ENCODE results near the gene HNRNPDL.

The HNRNPDL gene

GRCh38 chr4:82432596-82432995 is 2.3 kb upstream of the HNRNPDL start:
- Histone ChIP-seq H3K27me3 (replicated peaks; ENCODE audit: control insufficient read depth, insufficient read depth, low read length) (no peaks in the 10 kb centered on the region), H3K4me1 (ENCODE audit: control insufficient read depth, insufficient read depth, low read length) (peaks cover 11% of the 10 kb centered on the region), H3K4me3 (ENCODE audit: low read length) (no peak overlapping the region), H3K9me3 (ENCODE audit: control insufficient read depth, low read length) (no peaks in the 10 kb centered on the region), H3K36me3 (ENCODE audit: control insufficient read depth, insufficient read depth, low read length, severe bottlenecking) (peaks cover 5% of the 10 kb centered on the region), H3K9ac (ENCODE audit: low read length) (no peak overlapping the region)
- no peak for DNase-seq (ENCODE audit: low read depth)

GRCh38 chr4:82431831-82432230 is 1.6 kb upstream of the HNRNPDL start:
- Histone ChIP-seq H3K4me1 (ENCODE audit: control insufficient read depth, insufficient read depth, low read length) (peaks cover 9% of the 10 kb centered on the region), H3K9ac (ENCODE audit: low read length) (peak overlapping the region; percentile 98), H3K27me3 (replicated peaks; ENCODE audit: control insufficient read depth, insufficient read depth, low read length) (no peaks in the 10 kb centered on the region), H3K4me3 (ENCODE audit: low read length) (peak overlapping the region; percentile 100), H3K36me3 (ENCODE audit: control insufficient read depth, insufficient read depth, low read length, severe bottlenecking) (peaks cover 10% of the 10 kb centered on the region), H3K9me3 (ENCODE audit: control insufficient read depth, low read length) (no peaks in the 10 kb centered on the region)
- peak; percentile 15 for DNase-seq (ENCODE audit: low read depth)

GRCh38 chr4:82430964-82431745 is 893 bp upstream of the HNRNPDL start:
- peak; percentile 59 for DNase-seq (ENCODE audit: low read depth)
- no peaks in the 10 kb centered on the region for H3K9me3 ChIP-seq (ENCODE audit: control insufficient read depth, low read length)
- H3K4me3 ChIP-seq (ENCODE audit: low read length), result peak overlapping the region; percentile 100
- peak overlapping the region; percentile 98 for H3K9ac ChIP-seq (ENCODE audit: low read length)
- H3K36me3 ChIP-seq (ENCODE audit: control insufficient read depth, insufficient read depth, low read length, severe bottlenecking), result peaks cover 17% of the 10 kb centered on the region
- H3K4me1 ChIP-seq (ENCODE audit: control insufficient read depth, insufficient read depth, low read length), result peaks cover 16% of the 10 kb centered on the region
- no peaks in the 10 kb centered on the region for H3K27me3 ChIP-seq (replicated peaks; ENCODE audit: control insufficient read depth, insufficient read depth, low read length)

- Histone ChIP-seq H3K9me3 (ENCODE audit: control insufficient read depth, low read length) (no peaks in the 10 kb centered on the region), H3K27me3 (replicated peaks; ENCODE audit: control insufficient read depth, insufficient read depth, low read length) (no peaks in the 10 kb centered on the region), H3K9ac (ENCODE audit: low read length) (peak overlapping the region; percentile 98), H3K36me3 (ENCODE audit: control insufficient read depth, insufficient read depth, low read length, severe bottlenecking) (peaks cover 31% of the 10 kb centered on the region), H3K4me3 (ENCODE audit: low read length) (peak overlapping the region; percentile 100), H3K4me1 (ENCODE audit: control insufficient read depth, insufficient read depth, low read length) (peaks cover 27% of the 10 kb centered on the region)
- DNase-seq (ENCODE audit: low read depth), result no peak
These were observed 502 bp downstream of the HNRNPDL start for GRCh38 chr4:82429728-82430192.

GRCh38 chr4:82428969-82429727 is 1.1 kb downstream of the HNRNPDL start:
- peak; percentile 96 for DNase-seq (ENCODE audit: low read depth)
- Histone ChIP-seq H3K9ac (ENCODE audit: low read length) (peak overlapping the region; percentile 98), H3K9me3 (ENCODE audit: control insufficient read depth, low read length) (no peaks in the 10 kb centered on the region), H3K4me3 (ENCODE audit: low read length) (peak overlapping the region; percentile 100), H3K27me3 (replicated peaks; ENCODE audit: control insufficient read depth, insufficient read depth, low read length) (no peaks in the 10 kb centered on the region), H3K36me3 (ENCODE audit: control insufficient read depth, insufficient read depth, low read length, severe bottlenecking) (peaks cover 37% of the 10 kb centered on the region), H3K4me1 (ENCODE audit: control insufficient read depth, insufficient read depth, low read length) (peaks cover 32% of the 10 kb centered on the region)

- Histone ChIP-seq H3K9ac (ENCODE audit: low read length) (peak overlapping the region; percentile 98), H3K9me3 (ENCODE audit: control insufficient read depth, low read length) (no peaks in the 10 kb centered on the region), H3K4me3 (ENCODE audit: low read length) (peak overlapping the region; percentile 100), H3K36me3 (ENCODE audit: control insufficient read depth, insufficient read depth, low read length, severe bottlenecking) (peaks cover 43% of the 10 kb centered on the region), H3K4me1 (ENCODE audit: control insufficient read depth, insufficient read depth, low read length) (peaks cover 38% of the 10 kb centered on the region), H3K27me3 (replicated peaks; ENCODE audit: control insufficient read depth, insufficient read depth, low read length) (no peaks in the 10 kb centered on the region)
- DNase-seq (ENCODE audit: low read depth), result no peak
These were observed 1.7 kb downstream of the HNRNPDL start for GRCh38 chr4:82428526-82428968.

GRCh38 chr4:82425478-82425877 is 4.8 kb downstream of the HNRNPDL start:
- Histone ChIP-seq H3K4me3 (ENCODE audit: low read length) (peak overlapping the region; percentile 100), H3K27me3 (replicated peaks; ENCODE audit: control insufficient read depth, insufficient read depth, low read length) (no peaks in the 10 kb centered on the region), H3K9ac (ENCODE audit: low read length) (no peak overlapping the region), H3K36me3 (ENCODE audit: control insufficient read depth, insufficient read depth, low read length, severe bottlenecking) (peaks cover 56% of the 10 kb centered on the region), H3K9me3 (ENCODE audit: control insufficient read depth, low read length) (no peaks in the 10 kb centered on the region), H3K4me1 (ENCODE audit: control insufficient read depth, insufficient read depth, low read length) (peaks cover 37% of the 10 kb centered on the region)
- DNase-seq (ENCODE audit: low read depth), result no peak

GRCh38 chr4:82423245-82424054 is 6.8 kb downstream of the HNRNPDL start:
- Histone ChIP-seq H3K27me3 (replicated peaks; ENCODE audit: control insufficient read depth, insufficient read depth, low read length) (no peaks in the 10 kb centered on the region), H3K9ac (ENCODE audit: low read length) (no peak overlapping the region), H3K4me1 (ENCODE audit: control insufficient read depth, insufficient read depth, low read length) (peaks cover 37% of the 10 kb centered on the region), H3K9me3 (ENCODE audit: control insufficient read depth, low read length) (no peaks in the 10 kb centered on the region), H3K4me3 (ENCODE audit: low read length) (peak overlapping the region; percentile 3), H3K36me3 (ENCODE audit: control insufficient read depth, insufficient read depth, low read length, severe bottlenecking) (peaks cover 56% of the 10 kb centered on the region)
- peak; percentile 27 for DNase-seq (ENCODE audit: low read depth)

GRCh38 chr4:82422616-82423015 is 7.6 kb downstream of the HNRNPDL start:
- Histone ChIP-seq H3K4me1 (ENCODE audit: control insufficient read depth, insufficient read depth, low read length) (peaks cover 37% of the 10 kb centered on the region), H3K36me3 (ENCODE audit: control insufficient read depth, insufficient read depth, low read length, severe bottlenecking) (peaks cover 52% of the 10 kb centered on the region), H3K9ac (ENCODE audit: low read length) (no peak overlapping the region), H3K4me3 (ENCODE audit: low read length) (no peak overlapping the region), H3K27me3 (replicated peaks; ENCODE audit: control insufficient read depth, insufficient read depth, low read length) (no peaks in the 10 kb centered on the region), H3K9me3 (ENCODE audit: control insufficient read depth, low read length) (no peaks in the 10 kb centered on the region)
- DNase-seq (ENCODE audit: low read depth), result no peak

- peaks cover 35% of the 10 kb centered on the region for H3K4me1 ChIP-seq (ENCODE audit: control insufficient read depth, insufficient read depth, low read length)
- H3K36me3 ChIP-seq (ENCODE audit: control insufficient read depth, insufficient read depth, low read length, severe bottlenecking), result peaks cover 48% of the 10 kb centered on the region
- H3K9me3 ChIP-seq (ENCODE audit: control insufficient read depth, low read length), result no peaks in the 10 kb centered on the region
- no peak overlapping the region for H3K9ac ChIP-seq (ENCODE audit: low read length)
- no peak overlapping the region for H3K4me3 ChIP-seq (ENCODE audit: low read length)
- H3K27me3 ChIP-seq (replicated peaks; ENCODE audit: control insufficient read depth, insufficient read depth, low read length), result no peaks in the 10 kb centered on the region
- no peak for DNase-seq (ENCODE audit: low read depth)
These were observed 8.3 kb downstream of the HNRNPDL start for GRCh38 chr4:82421796-82422560.
